ENCODE measurements around the gene NPTX2.

The NPTX2 gene

GRCh38 chr7:98654524-98655272, 37.6 kb downstream of the NPTX2 start:
- FAIRE-seq, result peak; percentile 42
- no peak for DNase-seq (ENCODE audit: low spot score)

- DNase-seq (ENCODE audit: low spot score) (no peak), FAIRE-seq (no peak)
Observed at GRCh38 chr7:98655611-98656010, 38.5 kb downstream of the NPTX2 start.

GRCh38 chr7:98656899-98657298, 39.8 kb downstream of the NPTX2 start:
- no peak for DNase-seq (ENCODE audit: low spot score)
- FAIRE-seq, result no peak

DNA sequence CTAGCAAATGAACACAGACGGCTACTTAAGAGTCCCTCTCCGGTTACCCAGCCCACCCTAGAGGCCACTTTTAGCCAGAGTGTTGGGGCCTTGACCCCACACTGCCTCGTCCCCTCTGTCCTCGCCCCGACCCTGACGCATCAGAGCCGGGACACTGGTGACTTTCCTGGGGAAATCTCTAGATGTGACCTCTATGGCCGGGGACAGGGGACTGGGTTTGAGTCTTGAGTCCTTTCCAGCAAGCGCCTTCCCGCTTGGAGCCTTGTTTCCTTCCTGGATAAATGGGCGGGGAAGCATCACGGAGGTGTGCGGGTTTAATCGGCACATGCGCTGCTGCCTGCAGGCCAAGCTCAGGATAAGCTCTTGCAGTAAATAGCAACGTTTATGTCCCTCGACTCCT, 40.7 kb downstream of the NPTX2 start:
- no peak for FAIRE-seq
- no peak for DNase-seq (ENCODE audit: low spot score)

DNA sequence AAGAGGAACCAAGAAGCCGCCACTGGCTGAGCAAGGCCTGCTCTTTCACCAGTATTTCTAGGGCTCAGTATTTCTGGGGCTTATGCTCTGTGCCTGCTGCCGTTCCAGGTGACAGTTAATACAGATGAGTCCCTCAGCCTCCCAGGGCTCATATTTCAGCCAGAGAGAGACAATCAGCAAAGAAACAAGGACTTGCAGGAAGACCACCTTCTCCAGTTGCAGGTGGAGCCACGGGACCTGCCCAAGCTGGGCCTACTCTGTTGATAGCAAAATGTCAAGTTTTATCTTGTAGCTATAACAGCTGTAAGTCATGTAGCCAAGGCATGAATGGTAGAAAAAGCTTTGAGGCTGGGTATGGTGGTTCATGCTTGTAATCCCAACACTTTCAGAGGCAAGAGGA, 42.7 kb downstream of the NPTX2 start:
- no peak for DNase-seq (ENCODE audit: low spot score)
- FAIRE-seq, result no peak

DNA sequence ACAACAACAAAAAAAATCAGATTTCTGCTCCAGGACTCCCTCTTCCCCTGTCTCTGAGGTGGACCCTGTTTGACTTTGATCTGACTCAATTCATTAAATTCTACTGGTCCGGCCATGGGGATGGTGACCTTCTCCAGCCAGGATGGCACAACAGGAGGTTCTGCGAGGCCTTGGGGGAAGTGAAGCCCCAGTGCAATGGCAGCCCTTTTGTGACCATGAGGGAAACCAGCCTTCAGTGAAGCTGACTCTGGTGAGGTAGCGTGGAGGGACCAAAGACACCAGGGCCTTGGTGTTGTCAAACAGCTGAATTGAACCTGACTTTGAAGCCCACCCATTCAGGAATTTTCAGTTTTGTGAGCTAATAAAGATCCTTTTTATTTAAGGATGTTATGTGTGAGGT, 44.5 kb downstream of the NPTX2 start:
- FAIRE-seq (no peak), DNase-seq (ENCODE audit: low spot score) (no peak)

- FAIRE-seq, result no peak
- no peak for DNase-seq (ENCODE audit: low spot score)
Observed at GRCh38 chr7:98662289-98662688, 45.2 kb downstream of the NPTX2 start.

GRCh38 chr7:98664882-98665281, 47.8 kb downstream of the NPTX2 start:
- FAIRE-seq, result no peak
- no peak for DNase-seq (ENCODE audit: low spot score)

GRCh38 chr7:98668255-98668654, 51.2 kb downstream of the NPTX2 start:
- FAIRE-seq (no peak), DNase-seq (ENCODE audit: low spot score) (no peak)

DNA sequence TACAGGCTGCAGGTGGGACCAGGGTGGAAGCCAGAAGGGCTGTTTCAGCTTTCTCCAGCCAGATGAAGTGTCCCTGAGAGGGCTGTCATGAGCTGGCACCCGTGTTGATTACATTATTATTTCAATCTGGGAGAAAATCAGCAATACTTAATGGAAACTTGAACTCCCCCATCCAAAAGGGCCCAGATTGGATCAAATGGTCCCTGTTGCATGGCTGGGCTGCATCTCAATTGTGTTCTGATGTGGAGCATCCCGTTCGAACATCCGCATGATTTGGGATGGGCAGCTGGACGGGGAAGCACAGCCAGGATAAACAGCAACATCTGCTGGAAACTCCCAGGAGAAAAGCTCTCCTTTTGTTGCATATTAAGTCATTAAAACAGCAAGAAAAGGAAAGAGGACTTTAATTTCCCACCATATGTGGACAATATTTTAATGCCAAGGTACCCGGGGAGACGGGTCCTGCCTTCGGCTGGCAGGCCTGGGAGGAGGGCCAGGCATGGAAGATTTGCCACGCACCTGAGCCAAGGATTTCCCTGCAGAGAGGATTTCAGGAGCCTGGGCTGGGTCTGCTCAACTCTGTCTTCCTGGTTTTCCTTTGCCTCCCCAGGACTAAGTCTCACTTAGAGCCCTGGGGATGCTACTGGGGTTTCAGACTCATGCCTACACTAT, 52.4 kb downstream of the NPTX2 start:
- no peak for FAIRE-seq
- no peak for DNase-seq (ENCODE audit: low spot score)

GRCh38 chr7:98670186-98670585, 53.1 kb downstream of the NPTX2 start:
- FAIRE-seq, result no peak
- no peak for DNase-seq (ENCODE audit: low spot score)

- no peak for FAIRE-seq
Observed at GRCh38 chr7:98671733-98672331, 54.7 kb downstream of the NPTX2 start.

GRCh38 chr7:98674461-98674860, 57.4 kb downstream of the NPTX2 start:
- peak; percentile 95 for FAIRE-seq
- DNase-seq (ENCODE audit: low spot score), result peak; percentile 96

More at GRCh38 chr7:98671733-98672331, 54.7 kb downstream of the NPTX2 start:
- no peak for DNase-seq (ENCODE audit: low spot score)

DNA sequence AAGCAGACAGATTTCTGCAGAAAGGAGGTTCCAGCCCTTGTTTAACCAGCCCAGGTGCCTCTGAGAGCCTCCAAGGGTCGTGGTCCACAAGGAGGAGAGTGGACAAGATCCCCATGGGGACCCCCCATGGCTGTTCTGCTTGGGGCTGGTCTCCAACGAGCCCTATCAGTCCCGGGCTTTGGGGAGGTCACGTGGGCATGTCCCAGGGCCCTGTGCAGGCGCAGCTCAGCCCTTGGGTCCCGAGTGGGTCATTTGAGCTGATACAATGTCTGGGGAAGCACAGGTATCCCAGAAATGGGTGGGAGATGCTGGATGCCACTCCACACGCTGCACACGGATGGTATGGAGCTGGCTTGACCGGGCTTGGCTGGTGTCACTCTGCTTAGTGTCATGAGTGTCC, 57.8 kb downstream of the NPTX2 start:
- DNase-seq (ENCODE audit: low spot score) (no peak), FAIRE-seq (peak; percentile 65)

DNA sequence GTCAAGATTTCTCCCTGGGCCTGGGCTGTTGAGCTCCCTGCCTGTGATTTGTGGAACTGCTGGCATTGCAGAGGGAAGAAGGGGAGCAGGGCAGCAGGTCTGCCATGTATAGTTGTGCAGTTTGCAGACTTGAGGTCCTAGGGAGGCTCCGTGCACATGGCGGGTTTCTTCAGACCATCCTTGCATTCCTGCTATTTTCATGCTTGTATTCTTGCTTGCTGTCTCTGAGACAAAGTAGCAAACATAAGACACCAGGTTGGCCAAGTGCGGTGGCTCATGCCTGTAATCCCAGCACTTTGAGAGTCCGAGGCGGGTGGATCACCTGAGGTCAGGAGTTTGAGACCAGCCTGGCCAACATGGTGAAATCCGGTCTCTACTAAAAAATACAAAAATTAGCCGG, 61.1 kb downstream of the NPTX2 start:
- DNase-seq (ENCODE audit: low spot score) (no peak), FAIRE-seq (peak; percentile 81)

All from urothelium cell line (cell line).